Stimulated activated CD8-positive, alpha-beta memory T cell treated with anti-CD3 and anti-CD28 coated beads, Interleukin-7, amount 100 ng/mL, for 4 hours (primary cell): ENCODE data around the gene SPI1.

ENCODE experiments used
- DNase-seq, 2 donors: peaks; one replicate each; pipeline ENCODE4 v3.0.0-alpha.2; 2020; ENCODE audit warnings: low read depth in 2 of 2

Gene SPI1

DNA sequence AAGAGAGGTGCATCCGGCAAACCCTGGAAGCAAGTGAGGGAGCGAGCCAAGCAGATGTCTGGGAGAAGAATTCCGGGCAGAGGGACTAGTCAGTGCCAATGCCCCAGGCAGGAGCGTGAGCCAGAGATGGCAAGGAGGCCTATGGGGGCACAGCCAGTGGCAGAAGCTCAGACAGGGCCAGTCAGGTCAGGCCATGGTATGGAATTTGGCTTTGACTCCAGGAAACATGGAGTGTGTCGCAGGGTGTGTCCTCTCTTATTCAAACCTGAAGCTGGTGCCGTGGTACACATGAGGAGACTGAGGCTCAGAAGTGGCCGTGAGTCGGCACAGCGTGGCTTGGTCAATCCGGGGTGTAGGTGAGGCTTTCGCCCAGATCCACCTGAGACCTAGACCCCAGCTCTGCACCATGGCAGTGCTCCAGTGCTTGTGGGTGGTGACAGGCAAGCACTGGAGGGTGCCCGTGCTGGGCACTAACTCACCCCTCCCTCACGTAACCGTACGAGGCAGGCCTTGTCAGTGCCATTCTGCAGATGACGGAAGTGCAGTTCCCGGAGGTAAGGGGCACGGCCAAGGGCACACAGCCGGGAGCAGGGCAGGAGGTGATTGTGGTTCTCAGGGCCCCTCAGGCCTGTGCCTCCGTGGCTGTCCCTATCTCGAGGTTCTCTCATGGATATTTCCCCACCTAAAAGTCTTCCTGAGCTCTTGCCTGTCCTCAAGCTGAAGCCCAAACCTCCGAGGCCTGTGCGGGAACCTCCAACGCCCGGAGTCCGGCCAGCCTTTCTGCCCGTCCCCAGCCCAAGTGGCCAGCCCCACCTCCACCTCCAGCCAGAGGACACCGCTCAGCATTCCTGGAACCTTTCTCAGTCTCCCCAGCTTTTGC is 10.6 kb upstream of the SPI1 start:
- no peak for DNase-seq

DNA sequence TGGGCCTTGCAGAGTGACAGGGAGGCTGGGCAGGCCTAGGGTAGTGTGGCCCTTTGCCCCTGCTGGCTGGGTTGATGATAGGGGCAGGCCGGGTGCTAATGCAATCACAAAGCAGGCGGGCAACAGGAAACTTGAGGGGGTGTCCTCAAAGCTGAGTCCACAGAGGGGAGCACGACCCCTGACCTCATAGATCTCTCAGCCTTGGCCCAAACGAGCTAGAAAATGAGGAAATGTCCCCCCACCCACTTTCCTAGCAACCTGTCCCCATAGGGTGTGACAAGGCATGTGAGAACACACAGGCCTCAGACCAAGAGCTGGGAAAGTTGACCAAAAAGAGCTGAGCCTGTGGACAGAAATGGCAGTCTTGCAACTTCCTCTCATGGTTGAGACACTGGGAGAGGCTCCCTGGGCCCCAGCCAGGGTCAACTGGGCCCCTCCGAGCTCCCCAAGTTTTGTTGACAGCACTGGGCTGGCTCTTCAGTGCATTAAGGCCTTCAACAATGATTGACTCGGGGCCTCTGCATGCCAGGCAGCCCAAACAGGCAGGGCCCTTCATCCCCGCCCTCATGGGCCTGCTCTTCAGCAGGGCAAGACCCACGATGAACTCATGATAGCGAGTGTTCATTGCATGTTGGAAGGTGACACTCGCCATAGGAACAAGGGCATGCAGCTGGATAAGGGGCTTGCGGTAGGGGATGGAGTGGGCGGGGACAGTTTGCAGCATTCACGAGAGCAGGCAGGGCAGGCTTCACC is 9.8 kb upstream of the SPI1 start:
- no peak for DNase-seq

DNA sequence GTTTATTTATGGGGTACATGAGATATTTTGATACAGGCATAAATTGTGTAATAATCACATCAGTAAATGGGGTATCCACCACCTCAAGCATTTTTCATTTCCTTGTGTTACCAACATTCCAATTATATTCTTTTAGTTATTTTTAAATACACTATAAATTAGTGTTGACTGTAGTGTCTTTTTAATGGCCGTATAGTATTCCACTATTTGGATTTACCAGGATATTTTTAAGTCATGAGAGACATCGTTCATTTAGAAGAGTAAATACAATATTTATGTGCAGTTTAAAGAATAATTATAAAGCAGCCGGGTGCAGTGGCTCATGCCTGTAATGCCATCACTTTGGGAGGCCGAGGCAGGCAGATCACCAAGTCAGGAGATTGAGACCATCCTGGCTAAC is 6.2 kb upstream of the SPI1 start:
- no peak for DNase-seq

DNA sequence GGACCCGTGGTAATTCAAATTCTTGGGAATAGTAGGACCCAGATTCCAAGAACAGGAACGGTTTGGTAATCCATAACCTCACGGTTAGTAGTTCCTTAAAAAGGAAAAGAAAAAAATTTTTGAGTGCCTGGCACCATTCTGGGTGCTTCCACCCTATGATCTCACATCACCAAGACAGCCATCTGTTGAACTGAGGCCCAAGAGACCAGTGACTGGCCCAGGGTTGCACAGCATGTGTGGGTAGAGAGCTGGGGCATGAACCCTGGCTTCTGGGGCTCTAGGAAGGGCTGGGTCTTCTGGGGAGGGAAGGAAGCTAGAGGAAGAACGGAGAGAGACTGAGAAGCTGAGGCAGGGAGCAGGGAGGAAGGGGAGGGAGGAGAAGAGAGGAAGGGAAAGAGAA is 4.7 kb upstream of the SPI1 start:
- no peak for DNase-seq

DNA sequence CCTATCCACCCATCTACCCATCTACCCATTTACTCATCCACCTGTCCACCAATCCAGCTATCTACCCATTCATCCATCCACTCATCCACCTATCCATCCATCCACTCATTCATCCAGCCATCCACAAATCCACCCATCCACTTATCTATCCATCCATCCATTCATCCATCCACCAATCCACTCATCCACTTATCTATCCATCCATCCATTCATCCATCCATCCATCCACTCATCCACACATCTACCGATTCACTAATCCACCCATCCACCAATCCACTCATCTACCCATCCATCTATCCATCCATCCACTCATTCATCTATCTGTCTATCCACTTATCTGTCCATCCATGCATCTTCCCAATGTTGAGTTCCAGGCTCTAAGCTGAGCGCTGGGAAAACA is 1.7 kb upstream of the SPI1 start:
- DNase-seq: no peak

DNA sequence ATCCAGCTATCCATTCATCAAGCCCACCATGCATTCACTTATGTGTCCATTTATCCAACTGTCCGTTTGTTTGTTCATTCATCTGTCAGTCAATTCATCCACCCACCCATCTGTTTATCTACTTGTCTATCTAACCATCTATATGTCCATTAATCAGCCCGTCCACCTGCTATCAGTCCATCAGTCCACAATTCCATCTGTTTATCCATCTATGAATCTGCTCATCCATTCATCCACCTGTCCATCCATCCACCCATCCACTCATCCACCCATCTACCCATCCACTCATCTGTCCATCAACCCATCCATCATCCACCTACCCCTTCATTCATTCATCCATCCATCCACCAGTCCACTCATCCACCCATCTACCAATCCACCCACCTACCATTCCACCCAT is 970 bp upstream of the SPI1 start:
- no peak for DNase-seq

DNA sequence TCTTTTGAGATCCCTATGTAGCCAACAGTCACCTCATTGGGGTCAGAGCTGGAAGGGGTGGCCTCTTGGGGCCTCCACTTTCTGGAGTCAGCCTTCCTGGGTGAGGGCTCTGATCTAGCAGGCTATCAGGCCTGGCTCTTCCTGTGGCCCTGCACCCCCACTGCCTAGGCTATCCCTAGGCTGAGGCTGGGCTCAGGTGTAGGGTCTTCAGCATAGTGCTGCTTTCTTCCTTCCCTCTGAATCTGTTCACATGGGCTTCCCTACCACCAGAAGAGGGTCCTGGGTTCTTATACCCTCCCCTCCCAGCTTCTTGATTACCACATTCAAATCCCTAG is 456 bp upstream of the SPI1 start:
- DNase-seq: no peak

DNA sequence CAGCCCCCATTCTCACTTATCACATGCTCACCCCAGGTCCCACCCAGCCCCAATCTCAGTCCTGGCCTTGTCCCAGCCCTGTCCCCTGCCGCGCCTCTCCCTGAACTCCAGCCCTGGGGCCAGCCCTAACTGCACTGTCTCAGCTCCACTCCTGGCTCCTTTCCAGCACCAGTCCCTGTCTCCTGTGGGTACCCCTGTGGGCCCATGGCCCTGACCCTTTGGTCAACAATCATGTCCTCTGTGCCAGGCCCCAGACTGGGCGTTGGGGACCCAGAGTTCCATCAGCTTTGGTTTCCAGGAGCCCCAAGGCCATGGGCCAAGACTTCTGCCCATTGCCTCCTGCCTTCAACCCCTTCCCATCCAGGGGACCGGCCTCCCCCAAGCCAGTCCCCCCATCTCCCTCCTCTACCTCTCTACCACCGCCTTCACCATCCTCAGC is 757 bp downstream of the SPI1 start:
- no peak for DNase-seq

DNA sequence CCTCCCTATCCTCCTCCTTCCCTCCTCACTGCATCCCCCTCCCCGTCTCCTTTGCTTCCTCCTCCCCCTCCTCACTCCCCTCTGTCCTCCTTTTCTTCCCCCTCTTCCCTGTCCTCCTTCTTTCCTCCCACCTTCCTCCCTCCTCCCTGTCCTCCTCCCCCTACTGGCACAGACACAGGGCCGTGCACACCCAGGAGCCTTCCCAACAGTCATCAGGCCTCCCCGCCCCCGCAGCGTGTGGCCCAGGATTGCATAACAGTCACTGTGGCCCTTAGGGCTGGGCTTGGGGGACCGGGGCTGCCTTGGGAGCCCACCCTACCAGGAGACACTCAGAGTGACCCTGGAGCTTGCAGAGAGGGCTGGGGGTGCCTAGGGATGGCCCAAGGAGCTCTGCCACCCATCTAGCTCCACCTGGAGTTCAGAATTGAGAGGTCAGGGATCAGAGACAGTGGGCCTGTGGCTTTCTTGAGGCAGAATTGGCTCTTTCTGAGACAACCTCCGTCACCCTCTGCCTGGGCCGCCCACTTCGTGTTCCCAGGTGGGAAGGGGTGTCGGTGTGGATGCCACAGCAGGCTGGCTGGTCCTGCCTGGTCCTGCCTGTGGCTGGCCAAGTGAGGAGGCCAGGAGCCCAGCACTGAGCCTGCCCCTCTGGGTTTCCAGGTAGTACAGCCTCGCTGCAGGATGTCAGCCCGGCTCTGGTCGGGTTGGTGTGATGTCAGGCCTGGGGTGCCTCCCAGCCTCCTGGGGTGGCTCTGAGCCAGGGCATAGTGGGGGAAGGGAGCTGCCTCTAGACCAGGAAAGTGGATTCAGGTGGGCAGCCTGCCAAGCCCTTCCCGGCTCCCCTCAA is 1.6 kb downstream of the SPI1 start:
- no peak for DNase-seq

DNA sequence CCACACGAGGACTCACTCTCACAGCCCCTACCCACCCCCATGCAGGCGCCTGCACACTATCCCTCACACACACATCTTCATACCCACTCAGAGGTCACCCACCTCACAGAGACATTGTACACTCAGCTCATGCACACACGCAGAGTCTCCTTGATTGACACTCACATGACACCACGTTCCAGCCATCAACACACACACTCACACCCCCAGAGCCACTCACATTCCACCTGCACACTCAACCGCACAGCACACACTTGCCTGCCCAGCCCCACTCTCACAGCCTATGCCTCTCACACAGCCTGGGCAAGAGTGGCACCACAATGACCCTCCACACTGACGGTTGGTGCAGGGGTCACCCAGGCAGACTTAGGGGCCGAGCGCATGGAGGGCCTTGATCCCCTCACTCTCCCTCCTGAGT is 2.2 kb downstream of the SPI1 start:
- no peak for DNase-seq

DNA sequence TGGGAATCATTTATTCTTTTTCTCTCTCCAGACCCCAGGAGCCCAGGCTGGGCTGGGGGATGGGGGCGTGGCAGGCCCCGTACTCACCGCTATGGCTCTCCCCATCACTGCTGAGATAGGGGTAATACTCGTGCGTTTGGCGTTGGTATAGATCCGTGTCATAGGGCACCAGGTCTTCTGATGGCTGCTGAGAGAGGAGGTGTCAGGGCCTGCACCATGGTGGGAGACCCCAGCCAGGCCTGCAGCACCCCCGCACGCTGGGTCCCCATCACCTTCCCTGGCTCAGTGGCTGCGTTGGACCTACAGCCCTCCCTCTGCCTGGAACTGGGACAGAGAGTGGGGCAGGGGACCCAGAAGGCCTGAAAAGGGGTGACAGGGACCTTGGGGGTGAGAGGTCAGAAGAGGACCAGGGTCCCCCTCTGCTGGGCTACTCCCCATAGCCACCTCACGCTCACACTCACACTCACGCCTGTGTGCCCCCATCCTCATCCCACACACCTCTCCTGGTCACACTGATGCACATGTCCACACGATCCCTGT is 2.7 kb downstream of the SPI1 start:
- DNase-seq: no peak

DNA sequence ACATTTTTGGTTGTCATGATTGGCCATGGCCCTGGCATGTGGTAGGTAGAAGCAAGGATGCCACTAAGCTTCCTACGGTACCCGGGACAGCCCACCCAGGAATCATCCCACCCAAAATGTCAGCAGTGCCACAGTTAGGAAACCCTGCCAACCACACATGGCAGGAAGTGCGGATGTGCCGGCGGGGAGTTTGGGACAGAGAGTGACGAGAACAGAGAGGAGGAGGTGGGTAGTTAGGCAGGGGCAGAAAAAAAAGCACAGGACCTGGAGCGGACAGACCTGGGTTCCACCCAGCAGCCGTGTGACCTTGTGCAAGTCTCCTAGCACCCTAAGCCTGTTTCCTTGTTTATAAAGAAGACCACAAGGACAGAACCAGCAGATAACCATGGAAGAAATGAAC is 3.3 kb downstream of the SPI1 start:
- DNase-seq: no peak

DNA sequence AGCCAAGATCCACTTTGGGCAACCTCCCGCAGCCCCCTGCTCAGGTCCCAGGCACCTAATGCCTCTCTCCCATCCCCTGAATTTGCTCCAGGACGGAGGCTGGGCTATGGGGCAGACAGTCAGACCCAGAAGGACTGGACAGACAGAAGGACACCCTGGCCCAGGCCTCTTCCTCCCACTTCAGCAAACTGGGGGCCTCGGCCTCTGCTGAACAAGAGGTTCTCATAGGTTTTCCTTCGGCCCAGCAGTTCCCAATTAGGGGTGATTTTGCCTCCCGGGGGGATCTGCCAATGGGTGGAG is 3.7 kb downstream of the SPI1 start:
- no peak for DNase-seq

DNA sequence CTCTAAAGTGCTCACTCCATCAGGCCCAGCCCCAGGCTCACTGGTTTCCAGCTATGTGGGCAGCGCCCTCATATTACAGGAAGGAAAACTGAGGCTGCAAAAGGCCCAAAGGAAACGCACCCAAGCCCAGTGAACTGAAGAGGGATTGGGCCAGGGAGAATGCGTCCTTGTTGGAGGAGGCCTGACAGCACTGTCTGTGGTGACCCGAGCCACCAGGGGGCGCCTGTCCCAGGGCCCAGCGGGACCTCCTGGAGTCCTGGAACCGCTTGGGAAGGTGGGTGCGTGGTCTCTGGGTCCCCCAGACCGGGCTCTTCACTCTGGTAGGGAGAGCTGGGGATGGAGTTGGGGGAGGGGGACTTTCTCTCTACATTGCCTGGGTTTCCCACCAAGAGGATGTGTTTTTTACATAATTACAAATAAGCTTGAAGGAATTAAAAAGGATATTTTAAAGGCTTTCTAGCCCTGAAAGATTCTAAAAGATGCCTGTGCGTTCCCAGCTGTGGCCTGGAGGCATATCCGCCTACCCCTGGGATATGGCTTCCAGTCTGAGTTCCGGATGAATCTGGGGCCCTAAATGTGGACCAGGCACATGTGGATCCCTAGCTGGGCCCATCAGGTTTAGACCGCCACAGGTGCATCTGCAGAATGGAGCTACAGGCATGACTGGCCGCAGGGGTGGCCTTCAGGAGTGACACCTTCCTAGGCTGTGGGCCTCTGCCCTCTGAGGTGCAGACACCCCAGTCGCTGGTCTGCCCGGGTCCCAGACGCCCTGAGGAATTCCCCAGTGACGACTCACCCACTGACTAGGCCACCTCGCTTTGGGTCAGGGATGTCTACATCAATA is 4.2 kb downstream of the SPI1 start:
- DNase-seq: peak; percentile 67 to 70

DNA sequence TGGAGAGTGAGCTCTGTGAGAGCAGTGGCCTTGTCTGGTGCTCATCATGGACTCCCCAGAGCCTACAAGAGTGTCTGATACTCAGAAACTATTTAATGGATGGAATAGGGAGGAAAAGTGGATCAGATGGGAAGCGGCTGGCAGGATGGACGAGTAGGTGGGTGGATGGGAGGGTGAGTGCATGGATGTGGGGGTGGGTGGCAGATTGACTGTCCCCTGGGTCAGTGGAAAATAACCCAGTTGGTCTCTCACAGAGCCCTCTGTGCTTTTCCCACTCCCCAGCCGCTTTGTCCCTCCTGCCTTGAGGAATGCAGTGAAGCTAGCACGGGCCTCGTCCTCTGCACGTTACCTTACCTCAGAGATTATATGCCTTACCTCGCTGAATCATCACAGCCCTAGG is 5.9 kb downstream of the SPI1 start:
- no peak for DNase-seq

DNA sequence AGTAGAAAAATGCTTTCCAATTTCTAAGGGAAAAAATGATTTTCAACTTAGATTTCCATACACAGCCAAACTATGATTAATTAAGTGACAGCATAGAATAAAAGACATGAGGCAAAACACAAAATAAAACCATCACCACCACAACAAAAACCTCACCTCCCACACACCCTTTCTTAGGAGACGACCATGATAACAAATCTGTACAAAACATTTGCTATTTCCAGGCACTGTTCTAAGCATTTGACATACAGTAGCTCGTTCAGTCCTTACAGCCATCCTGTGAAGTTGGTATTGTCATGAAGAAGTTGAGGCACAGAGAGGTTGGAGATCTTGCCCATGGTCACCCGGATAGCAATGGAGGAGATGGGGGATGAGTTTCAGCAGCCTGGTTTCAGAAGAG is 8.7 kb downstream of the SPI1 start:
- DNase-seq: no peak

DNA sequence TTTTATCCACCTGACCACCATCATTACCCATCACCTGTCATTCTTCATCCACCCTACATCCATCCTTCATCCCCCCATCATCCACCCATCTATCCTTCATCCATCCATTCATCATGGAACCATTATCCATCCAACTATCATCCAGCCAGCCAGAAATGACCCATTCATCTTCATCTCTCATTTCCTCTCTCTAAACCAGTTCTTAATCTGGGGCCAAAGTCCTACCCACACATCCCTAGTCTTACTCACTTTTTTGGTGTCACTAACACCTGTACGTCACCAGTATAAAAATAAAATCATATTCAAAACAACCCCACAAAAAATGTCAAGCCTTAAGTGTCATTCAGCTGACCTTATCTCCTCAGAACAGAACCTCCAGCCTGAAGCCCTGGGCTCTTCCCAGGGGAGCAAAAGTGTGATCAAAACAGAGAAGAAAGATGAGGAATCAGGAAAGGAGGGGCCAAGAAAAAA is 12.3 kb downstream of the SPI1 start:
- no peak for DNase-seq

DNA sequence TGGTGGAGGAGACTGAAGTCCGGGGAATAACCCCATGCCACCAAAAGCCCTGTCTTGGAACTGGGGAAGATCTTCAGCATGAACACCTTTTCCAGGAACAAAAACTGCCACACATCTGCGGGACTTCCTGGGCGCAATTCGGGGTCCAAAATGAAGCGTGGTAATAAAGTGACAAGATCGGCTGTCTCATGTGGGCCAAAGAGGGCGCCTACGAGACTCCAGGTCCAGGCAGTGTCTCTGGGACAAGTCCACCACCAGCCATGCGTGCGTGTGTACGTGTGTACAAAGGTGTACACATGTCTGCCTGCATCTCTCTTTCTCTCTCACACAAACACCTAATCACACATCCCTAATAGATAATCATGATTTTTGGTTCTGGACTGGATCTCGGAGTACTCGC is 16.9 kb downstream of the SPI1 start:
- no peak for DNase-seq

DNA sequence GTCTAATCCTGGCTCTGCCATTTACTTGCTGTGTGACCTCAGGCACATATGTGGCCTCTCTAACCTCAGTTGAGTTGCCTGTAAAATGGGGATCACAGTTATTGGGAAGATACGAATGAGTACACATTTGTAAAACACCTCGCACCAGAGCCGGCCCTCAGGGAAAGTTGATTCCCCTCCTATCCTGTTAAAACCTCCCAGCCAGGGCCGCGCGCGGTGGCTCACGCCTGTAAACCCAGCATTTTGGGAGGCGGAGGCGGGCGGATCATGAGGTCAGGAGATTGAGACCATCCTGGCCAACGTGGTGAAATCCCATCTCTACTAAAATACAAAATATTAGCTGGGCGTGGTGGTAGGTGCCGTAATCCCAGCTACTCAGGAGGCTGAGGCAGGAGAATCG is 18.0 kb downstream of the SPI1 start:
- no peak for DNase-seq

DNA sequence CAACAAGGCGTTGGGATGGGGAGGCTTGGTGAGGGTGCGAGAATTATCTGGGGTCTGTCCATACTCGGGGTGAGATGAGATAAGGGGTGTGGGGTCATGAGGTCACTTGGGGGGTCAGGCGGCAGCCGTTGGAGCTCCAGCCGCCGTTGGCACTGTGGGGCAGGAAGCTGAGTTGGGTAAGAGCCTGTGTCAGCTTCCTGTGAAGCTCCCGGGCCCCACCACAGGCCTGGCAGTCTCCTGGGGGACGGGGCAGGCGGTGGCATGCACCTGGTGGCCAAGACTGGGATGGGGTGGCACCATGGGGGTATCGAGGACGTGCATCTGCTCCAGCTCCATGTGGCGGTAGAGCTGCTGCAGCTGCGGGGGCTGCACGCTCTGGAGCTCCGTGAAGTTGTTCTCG is 18.8 kb downstream of the SPI1 start:
- DNase-seq: no peak

DNA sequence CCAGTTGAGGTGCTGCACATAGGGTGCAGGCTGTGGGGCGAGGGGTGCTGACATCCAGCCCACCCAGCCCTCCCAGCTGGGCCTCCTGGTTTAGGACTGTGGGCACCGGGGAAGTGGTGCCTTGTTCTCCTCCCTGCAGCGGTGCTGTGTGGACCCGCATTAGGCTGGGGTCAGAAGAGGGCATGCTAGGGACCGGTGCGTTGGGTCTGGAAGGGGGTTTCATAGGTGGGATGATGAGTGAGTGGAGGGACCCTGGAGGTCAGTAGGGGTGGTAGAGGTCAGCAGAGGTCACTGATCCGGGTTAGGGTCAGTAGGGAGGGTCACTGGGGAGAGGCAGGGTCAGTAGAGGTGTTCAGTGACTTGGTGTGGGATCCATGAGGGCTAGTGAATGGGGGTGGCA is 19.2 kb downstream of the SPI1 start:
- DNase-seq: no peak

DNA sequence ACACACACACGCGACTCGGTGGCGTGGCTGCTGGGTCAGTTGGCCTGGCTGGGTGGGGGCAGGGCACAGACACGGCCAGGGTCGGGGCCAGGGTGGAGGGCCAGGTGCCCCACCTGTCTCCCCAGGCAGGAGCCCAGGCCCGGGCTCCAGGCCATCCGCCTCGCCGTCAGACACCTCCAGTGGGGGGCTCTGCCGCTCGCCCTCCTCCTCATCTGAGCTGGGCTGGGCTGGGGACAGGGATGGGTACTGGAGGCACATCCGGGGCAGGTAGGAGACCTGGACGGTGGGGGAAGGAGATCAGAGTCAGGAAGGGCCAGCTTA is 19.7 kb downstream of the SPI1 start:
- no peak for DNase-seq
